ENCODE data around the gene NOS1AP.

Gene NOS1AP

DNA sequence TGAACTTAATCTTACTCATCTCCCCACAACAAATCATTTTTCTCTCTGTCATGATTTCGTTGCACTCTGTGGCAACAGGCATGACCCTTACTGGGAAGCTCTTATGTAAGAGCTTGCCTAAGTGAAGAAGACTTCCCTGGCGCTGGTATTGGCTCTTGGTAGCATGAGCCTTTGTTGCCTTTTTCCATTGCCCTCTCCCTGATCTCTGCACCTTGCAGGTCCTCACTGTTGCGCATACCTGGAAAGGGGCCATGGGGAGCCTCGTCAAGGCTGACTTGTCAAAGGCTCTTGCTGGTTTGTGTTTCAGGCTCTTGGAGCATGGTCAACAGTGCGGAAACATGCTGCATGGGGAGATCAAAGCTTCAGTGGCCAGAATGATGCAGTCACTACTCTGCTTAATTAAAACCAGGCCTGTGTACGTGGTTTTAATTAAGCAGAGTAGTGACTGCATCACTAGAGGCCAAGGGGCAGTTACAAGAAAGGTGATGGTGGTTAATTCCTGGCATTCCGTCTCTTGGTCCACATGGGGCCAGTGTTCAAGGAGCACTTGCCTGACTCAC lies 165.8 kb downstream of the NOS1AP start:
- TF ChIP-seq, protein P1, sequence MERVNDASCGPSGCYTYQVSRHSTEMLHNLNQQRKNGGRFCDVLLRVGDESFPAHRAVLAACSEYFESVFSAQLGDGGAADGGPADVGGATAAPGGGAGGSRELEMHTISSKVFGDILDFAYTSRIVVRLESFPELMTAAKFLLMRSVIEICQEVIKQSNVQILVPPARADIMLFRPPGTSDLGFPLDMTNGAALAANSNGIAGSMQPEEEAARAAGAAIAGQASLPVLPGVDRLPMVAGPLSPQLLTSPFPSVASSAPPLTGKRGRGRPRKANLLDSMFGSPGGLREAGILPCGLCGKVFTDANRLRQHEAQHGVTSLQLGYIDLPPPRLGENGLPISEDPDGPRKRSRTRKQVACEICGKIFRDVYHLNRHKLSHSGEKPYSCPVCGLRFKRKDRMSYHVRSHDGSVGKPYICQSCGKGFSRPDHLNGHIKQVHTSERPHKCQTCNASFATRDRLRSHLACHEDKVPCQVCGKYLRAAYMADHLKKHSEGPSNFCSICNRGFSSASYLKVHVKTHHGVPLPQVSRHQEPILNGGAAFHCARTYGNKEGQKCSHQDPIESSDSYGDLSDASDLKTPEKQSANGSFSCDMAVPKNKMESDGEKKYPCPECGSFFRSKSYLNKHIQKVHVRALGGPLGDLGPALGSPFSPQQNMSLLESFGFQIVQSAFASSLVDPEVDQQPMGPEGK (CRISPR knock-in tag; IDR thresholded peaks at IDR 0.05; ENCODE audit: borderline replicate concordance), result no peak
- peak; percentile 70; the same call in 1 of the 2 replicates for TF ChIP-seq ZNF70 (CRISPR knock-in tag; IDR thresholded peaks at IDR 0.05)
- no peak for ATAC-seq

DNA sequence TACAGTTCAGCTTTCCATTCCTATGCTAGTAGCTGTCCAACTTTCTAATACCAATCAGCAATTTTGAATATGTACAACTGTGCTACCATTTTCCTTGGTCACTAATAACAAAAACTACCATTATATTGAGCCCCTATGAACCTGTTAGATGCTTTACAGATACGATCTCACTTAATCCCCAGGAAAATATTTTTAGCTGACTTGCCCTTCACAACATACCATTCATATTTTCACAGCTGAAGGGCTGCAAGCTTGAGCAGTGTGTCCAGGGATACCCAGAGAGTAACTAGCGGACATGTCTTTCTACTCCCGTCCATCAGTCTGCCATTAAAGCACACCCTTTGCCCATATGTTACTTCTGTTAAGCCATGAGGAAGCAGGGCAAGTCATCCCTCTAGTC lies 166.7 kb downstream of the NOS1AP start:
- TF ChIP-seq ZNF8 (CRISPR knock-in tag; IDR thresholded peaks at IDR 0.05) (no peak), ZC3H10 (CRISPR knock-in tag; IDR thresholded peaks at IDR 0.05) (no peak), CSDC2 (CRISPR knock-in tag; IDR thresholded peaks at IDR 0.05) (no peak), GLIS3 (CRISPR knock-in tag; IDR thresholded peaks at IDR 0.05) (no peak), OSR1 (CRISPR knock-in tag; IDR thresholded peaks at IDR 0.05) (no peak), ISL1 (CRISPR knock-in tag; IDR thresholded peaks at IDR 0.05) (no peak), BACH2 (CRISPR knock-in tag; IDR thresholded peaks at IDR 0.05; ENCODE audit: borderline replicate concordance) (no peak), TOX (CRISPR knock-in tag; IDR thresholded peaks at IDR 0.05; ENCODE audit: borderline replicate concordance) (no peak), RARB (CRISPR knock-in tag; IDR thresholded peaks at IDR 0.05) (no peak), ZFP30 (CRISPR knock-in tag; IDR thresholded peaks at IDR 0.05) (no peak), SNAI2 (CRISPR knock-in tag; IDR thresholded peaks at IDR 0.05) (no peak), ZNF565 (CRISPR knock-in tag; conservative IDR thresholded peaks at IDR 0.05; ENCODE audit: low read depth) (no peak)
- TF ChIP-seq, protein P2, sequence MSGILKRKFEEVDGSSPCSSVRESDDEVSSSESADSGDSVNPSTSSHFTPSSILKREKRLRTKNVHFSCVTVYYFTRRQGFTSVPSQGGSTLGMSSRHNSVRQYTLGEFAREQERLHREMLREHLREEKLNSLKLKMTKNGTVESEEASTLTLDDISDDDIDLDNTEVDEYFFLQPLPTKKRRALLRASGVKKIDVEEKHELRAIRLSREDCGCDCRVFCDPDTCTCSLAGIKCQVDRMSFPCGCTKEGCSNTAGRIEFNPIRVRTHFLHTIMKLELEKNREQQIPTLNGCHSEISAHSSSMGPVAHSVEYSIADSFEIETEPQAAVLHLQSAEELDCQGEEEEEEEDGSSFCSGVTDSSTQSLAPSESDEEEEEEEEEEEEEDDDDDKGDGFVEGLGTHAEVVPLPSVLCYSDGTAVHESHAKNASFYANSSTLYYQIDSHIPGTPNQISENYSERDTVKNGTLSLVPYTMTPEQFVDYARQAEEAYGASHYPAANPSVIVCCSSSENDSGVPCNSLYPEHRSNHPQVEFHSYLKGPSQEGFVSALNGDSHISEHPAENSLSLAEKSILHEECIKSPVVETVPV (CRISPR knock-in tag; IDR thresholded peaks at IDR 0.05), result no peak
- TF ChIP-seq, protein P3, sequence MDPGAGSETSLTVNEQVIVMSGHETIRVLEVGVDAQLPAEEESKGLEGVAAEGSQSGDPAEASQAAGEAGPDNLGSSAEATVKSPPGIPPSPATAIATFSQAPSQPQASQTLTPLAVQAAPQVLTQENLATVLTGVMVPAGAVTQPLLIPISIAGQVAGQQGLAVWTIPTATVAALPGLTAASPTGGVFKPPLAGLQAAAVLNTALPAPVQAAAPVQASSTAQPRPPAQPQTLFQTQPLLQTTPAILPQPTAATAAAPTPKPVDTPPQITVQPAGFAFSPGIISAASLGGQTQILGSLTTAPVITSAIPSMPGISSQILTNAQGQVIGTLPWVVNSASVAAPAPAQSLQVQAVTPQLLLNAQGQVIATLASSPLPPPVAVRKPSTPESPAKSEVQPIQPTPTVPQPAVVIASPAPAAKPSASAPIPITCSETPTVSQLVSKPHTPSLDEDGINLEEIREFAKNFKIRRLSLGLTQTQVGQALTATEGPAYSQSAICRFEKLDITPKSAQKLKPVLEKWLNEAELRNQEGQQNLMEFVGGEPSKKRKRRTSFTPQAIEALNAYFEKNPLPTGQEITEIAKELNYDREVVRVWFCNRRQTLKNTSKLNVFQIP (CRISPR knock-in tag; IDR thresholded peaks at IDR 0.05; ENCODE audit: borderline replicate concordance, low read depth), result no peak
- TF ChIP-seq, protein P4, sequence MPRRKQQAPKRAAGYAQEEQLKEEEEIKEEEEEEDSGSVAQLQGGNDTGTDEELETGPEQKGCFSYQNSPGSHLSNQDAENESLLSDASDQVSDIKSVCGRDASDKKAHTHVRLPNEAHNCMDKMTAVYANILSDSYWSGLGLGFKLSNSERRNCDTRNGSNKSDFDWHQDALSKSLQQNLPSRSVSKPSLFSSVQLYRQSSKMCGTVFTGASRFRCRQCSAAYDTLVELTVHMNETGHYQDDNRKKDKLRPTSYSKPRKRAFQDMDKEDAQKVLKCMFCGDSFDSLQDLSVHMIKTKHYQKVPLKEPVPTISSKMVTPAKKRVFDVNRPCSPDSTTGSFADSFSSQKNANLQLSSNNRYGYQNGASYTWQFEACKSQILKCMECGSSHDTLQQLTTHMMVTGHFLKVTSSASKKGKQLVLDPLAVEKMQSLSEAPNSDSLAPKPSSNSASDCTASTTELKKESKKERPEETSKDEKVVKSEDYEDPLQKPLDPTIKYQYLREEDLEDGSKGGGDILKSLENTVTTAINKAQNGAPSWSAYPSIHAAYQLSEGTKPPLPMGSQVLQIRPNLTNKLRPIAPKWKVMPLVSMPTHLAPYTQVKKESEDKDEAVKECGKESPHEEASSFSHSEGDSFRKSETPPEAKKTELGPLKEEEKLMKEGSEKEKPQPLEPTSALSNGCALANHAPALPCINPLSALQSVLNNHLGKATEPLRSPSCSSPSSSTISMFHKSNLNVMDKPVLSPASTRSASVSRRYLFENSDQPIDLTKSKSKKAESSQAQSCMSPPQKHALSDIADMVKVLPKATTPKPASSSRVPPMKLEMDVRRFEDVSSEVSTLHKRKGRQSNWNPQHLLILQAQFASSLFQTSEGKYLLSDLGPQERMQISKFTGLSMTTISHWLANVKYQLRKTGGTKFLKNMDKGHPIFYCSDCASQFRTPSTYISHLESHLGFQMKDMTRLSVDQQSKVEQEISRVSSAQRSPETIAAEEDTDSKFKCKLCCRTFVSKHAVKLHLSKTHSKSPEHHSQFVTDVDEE (CRISPR knock-in tag; IDR thresholded peaks at IDR 0.05), result no peak
- no peak for ATAC-seq

DNA sequence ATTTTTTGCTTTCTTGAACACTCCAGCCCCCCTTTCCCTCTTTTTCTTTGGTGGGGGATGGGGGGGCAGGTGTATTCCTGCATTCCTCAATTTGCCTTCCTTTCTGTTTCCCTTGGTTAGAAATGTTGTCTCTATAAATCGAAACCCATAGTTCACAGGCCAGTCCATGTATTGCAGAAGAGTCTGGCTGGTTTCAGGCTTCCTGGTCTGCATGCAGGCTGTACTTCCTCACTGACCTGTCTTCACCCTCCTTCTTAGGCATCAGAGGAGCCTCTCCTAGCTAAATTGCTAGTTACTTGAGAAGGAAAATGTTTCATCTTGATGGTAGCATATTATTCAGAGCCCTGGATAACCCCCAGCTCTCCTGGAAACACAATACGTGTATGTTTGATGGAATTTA lies 167.1 kb downstream of the NOS1AP start:
- no peak for TF ChIP-seq CSDC2 (CRISPR knock-in tag; IDR thresholded peaks at IDR 0.05)
- no peak for TF ChIP-seq TCF4 (CRISPR knock-in tag; IDR thresholded peaks at IDR 0.05; ENCODE audit: borderline replicate concordance)
- TF ChIP-seq ISL1 (CRISPR knock-in tag; IDR thresholded peaks at IDR 0.05), result no peak
- TF ChIP-seq BACH2 (CRISPR knock-in tag; IDR thresholded peaks at IDR 0.05; ENCODE audit: borderline replicate concordance), result no peak
- no peak for TF ChIP-seq ESRRG (CRISPR knock-in tag; IDR thresholded peaks at IDR 0.05)
- TF ChIP-seq ZFP3 (CRISPR knock-in tag; IDR thresholded peaks at IDR 0.05), result no peak
- TF ChIP-seq OSR1 (CRISPR knock-in tag; IDR thresholded peaks at IDR 0.05), result no peak
- no peak for TF ChIP-seq ZNF565 (CRISPR knock-in tag; conservative IDR thresholded peaks at IDR 0.05; ENCODE audit: low read depth)
- no peak for TF ChIP-seq RARB (CRISPR knock-in tag; IDR thresholded peaks at IDR 0.05)
- no peak for TF ChIP-seq PPARA (CRISPR knock-in tag; IDR thresholded peaks at IDR 0.05; ENCODE audit: borderline replicate concordance)
- TF ChIP-seq TOX (CRISPR knock-in tag; IDR thresholded peaks at IDR 0.05; ENCODE audit: borderline replicate concordance), result no peak
- TF ChIP-seq ZC3H10 (CRISPR knock-in tag; IDR thresholded peaks at IDR 0.05), result no peak
- TF ChIP-seq, protein P3 (CRISPR knock-in tag; IDR thresholded peaks at IDR 0.05; ENCODE audit: borderline replicate concordance, low read depth), result no peak
- no peak for ATAC-seq

All from SK-N-SH treated with all-trans-retinoic acid at 6 μM for 48 hours (cell line).